ENCODE data around the gene APEX2.

GRCh38 chrX:55056820-55057674 is 56.9 kb downstream of the APEX2 start:
- TF ChIP-seq ZNF274 (IDR thresholded peaks at IDR 0.05; ENCODE audit: low read depth, low read length) (no peak), YY1 (IDR thresholded peaks at IDR 0.05; ENCODE audit: insufficient read depth, insufficient read length) (no peak)
